CD4-positive, alpha-beta T cell (primary cell): ENCODE results near the gene WDR55. TPM values are rescaled to one million over a fixed set of nuclear protein-coding genes. Genes with fewer than 3 reads are reported as not detected.

Experiments used
- ATAC-seq: fragments of 200-7000 bp; cut with Tn5 transposase; one replicate; pipeline ENCODE4 v1.10.0; 2022; ENCODE audit warnings: mild to moderate bottlenecking; ENCODE audit not compliant: poor library complexity
- CTCF ChIA-PET: fragments of 350-600 bp; sonication (Branson Sonifier 250); formaldehyde crosslinking; loops from one replicate; lab custom pipeline; 2021; ENCODE audit warnings: antibody characterized with exemption, inconsistent platforms; lab: Charles Lee
- POLR2A ChIA-PET: fragments of 350-600 bp; sonication (Branson Sonifier 250); formaldehyde crosslinking; loops from one replicate; lab custom pipeline; 2021; ENCODE audit warnings: antibody characterized with exemption, inconsistent platforms; lab: Charles Lee
- DNase-seq, 14 experiments: peaks; one replicate each; pipeline ENCODE4 v3.0.0-alpha.2; 2013 to 2020; ENCODE audit warnings: mixed read lengths in 2 of 14
- H3K27ac ChIP-seq, 2 donors: one replicate each; pipeline versions ENCODE4 v1.5.1 to v1.7.0; 2013; ENCODE audit warnings: low read length in 2 of 2, low read depth in 1 of 2, mild to moderate bottlenecking in 1 of 2
- H3K27me3 ChIP-seq, 2 experiments: 1 replicate in 1 of 2; 2 replicates in 1 of 2; pipeline versions ENCODE4 v1.6.1 to v1.7.0; 2013; ENCODE audit warnings: low read length in 2 of 2, control low read depth in 1 of 2, mild to moderate bottlenecking in 1 of 2, moderate library complexity in 1 of 2; ENCODE audit not compliant: insufficient read depth in 2 of 2, control insufficient read depth in 1 of 2
- H3K36me3 ChIP-seq: one replicate; pipeline ENCODE4 v1.6.1; 2013; ENCODE audit warnings: low read length, control low read depth; ENCODE audit not compliant: insufficient read depth
- H3K4me1 ChIP-seq: one replicate; pipeline ENCODE4 v1.6.1; 2013; ENCODE audit warnings: low read length, control low read depth; ENCODE audit not compliant: insufficient read depth
- H3K4me3 ChIP-seq: one replicate; pipeline ENCODE4 v1.5.1; 2013; ENCODE audit warnings: mild to moderate bottlenecking, low read length, moderate library complexity
- H3K9me3 ChIP-seq, 2 experiments: 1 replicate in 1 of 2; 2 replicates in 1 of 2; pipeline versions ENCODE4 v1.6.1 to v1.7.0; 2013; ENCODE audit warnings: low read length in 2 of 2, mild to moderate bottlenecking in 2 of 2, control low read depth in 1 of 2, moderate library complexity in 1 of 2; ENCODE audit not compliant: control insufficient read depth in 1 of 2, insufficient read depth in 1 of 2
- H3K27ac Mint-ChIP-seq: one replicate; pipeline ENCODE4 v1.8.0; 2020; ENCODE audit warnings: mixed read lengths
- H3K27me3 Mint-ChIP-seq: one replicate; pipeline ENCODE4 v1.8.0; 2021; ENCODE audit warnings: mixed read lengths
- H3K36me3 Mint-ChIP-seq: one replicate; pipeline ENCODE4 v1.8.0; 2021; ENCODE audit warnings: low read depth, mixed read lengths
- H3K4me1 Mint-ChIP-seq: one replicate; pipeline ENCODE4 v1.8.0; 2021; ENCODE audit warnings: low read depth, mixed read lengths
- H3K4me3 Mint-ChIP-seq: one replicate; pipeline ENCODE4 v1.8.0; 2020; ENCODE audit warnings: mild to moderate bottlenecking, mixed read lengths
- H3K9me3 Mint-ChIP-seq: one replicate; pipeline ENCODE4 v1.8.0; 2020; ENCODE audit warnings: mixed read lengths
- intact Hi-C, 2 experiments: fragments of 100-400 bp; cut with DNase I in 1 of 2; cut with micrococcal nuclease in 1 of 2; formaldehyde crosslinking; loops; one replicate each; pipeline versions ENCODE4 v1.15.1 to v1.9.0; 2023 to 2025; cut with DNase I, micrococcal nuclease
- total RNA-seq, 174 experiments: library from RNA in 2 of 174; stranded (reverse) in 2 of 174; gene quantifications; one replicate each; pipeline ENCODE4 v1.2.3 and lab custom pipeline; 2021 to 2026
- TF ChIP-seq, protein P1 (sequence below): fragments of 200-600 bp; IDR thresholded peaks from one replicate; pipeline ENCODE4 v1.8.0; 2022; ENCODE audit warnings: antibody characterized with exemption, mild to moderate bottlenecking

Gene WDR55
- total RNA-seq, 2 experiments from 2014 or later = 40.1 to 42.9 TPM

DNA sequence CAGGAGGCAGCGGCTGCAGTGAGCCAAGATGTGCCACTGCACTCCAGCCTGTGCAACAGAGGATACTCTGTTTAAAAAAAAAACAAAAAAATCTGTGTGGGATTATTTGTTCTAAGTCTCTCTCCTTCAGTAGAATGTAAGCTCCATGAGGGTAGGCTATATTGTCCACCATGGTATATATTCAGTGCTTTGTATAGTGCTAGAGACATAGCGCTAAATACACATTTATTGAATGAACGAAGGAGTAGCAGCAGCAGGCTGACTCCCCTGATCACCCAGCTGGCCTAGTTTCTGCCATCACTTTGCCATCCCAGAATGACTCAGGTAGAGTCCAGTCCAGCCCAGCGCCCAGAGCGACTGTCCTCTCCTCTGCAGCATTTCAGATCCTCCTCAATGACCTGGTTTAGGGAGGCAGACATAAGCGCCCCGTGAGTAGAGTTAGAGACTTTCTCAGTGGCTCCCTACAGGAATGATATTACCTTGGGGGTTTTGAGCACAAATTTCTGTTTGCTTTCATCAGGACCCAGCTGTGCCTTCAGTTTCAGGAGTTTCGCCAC is 25.8 kb downstream of the WDR55 start:
- Mint-ChIP-seq H3K4me1 (peaks cover 35% of the 10 kb centered on the region), H3K36me3 (peaks cover 63% of the 10 kb centered on the region), H3K27me3 (no peaks in the 10 kb centered on the region), H3K27ac (peak overlapping the region; percentile 97), H3K9me3 (no peaks in the 10 kb centered on the region), H3K4me3 (peak overlapping the region; percentile 99)
- ATAC-seq (no peak), DNase-seq (no peak)
- H3K27ac ChIP-seq = peak overlapping the region; percentile 64 to 90
- peaks cover 28% of the 10 kb centered on the region for H3K4me1 ChIP-seq
- intact Hi-C loops = loop anchor here (2.0 to 5.0 kb wide), 3 partner anchors 26 to 290 kb away; partner anchors contain the start of genes ANKHD1 (in 1 of the 2), TMCO6 (in 1 of the 2) and WDR55 (in 1 of the 2)
- H3K27me3 ChIP-seq = no peaks in the 10 kb centered on the region
- no peaks in the 10 kb centered on the region for H3K9me3 ChIP-seq
- peak overlapping the region; percentile 98 for H3K4me3 ChIP-seq
- TF ChIP-seq, protein P1, sequence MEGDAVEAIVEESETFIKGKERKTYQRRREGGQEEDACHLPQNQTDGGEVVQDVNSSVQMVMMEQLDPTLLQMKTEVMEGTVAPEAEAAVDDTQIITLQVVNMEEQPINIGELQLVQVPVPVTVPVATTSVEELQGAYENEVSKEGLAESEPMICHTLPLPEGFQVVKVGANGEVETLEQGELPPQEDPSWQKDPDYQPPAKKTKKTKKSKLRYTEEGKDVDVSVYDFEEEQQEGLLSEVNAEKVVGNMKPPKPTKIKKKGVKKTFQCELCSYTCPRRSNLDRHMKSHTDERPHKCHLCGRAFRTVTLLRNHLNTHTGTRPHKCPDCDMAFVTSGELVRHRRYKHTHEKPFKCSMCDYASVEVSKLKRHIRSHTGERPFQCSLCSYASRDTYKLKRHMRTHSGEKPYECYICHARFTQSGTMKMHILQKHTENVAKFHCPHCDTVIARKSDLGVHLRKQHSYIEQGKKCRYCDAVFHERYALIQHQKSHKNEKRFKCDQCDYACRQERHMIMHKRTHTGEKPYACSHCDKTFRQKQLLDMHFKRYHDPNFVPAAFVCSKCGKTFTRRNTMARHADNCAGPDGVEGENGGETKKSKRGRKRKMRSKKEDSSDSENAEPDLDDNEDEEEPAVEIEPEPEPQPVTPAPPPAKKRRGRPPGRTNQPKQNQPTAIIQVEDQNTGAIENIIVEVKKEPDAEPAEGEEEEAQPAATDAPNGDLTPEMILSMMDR = no peak
- ChIA-PET POLR2A (interaction anchor here (0.6 to 3.1 kb wide), 12 partner anchors 10 to 922 kb away, joined by 3 to 36 read pairs (median 10); partner anchors contain the start of genes ANKHD1, APBB3, CD14 and EIF4EBP3), CTCF (interaction anchor here (1.1 to 1.7 kb wide), 3 partner anchors 43 to 446 kb away, joined by 3 to 6 read pairs (median 4); partner anchors contain the start of genes IK and NDUFA2)
- peaks cover 50% of the 10 kb centered on the region for H3K36me3 ChIP-seq

DNA sequence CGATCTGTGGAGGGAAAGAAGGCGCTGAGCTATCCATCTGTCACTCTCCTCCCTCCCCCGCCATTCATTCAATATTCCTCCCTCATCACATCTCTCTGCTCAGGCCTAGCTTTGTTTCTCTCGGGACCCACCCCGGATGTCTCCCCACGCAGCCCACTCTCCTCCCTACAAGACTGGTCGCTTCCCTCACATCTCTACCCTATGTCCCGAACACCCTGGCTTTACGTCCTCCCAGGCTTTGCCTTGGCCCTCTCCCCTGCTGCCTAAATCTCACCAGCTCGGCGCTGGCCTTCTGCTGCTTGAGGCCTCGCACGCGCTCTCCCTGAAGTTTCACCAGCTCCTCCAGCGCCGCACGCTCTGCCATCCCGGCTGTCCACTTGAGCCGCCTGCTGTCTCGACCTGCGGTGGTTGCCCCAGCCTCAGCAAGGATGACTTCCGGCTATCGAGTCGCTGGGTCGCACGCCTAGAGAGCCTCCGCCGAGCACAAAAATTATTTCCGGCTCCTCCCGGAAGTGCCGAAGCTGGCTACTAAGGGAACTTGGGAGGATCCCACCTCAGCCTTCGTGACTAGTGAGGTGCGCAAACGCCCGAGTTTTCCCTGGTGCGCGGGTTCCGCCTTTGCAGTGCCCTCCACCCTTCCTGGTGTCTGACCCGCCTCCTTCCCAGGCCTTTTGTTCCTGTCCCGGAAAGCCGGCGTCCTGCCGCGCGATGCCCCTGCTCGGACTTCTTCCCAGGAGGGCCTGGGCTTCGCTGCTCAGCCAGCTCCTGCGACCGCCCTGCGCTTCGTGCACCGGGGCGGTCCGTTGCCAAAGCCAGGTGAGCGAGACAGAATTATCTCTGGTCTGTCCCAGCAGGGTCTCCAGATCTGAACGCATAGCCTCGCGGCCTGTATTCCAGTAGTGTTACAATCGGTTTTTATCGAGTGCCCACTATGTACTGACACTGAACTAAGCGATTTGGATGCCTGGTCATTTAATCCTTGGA is 26.5 kb downstream of the WDR55 start, which contains the start of the genes HARS1 and HARS2:
Gene HARS1 (minus strand): TSS at position 430 of the 984 bp plus-strand sequence. CDS start 66 bp downstream, at position 364.
Gene HARS2 (plus strand): TSS at position 515 of the 984 bp plus-strand sequence. CDS start 194 bp downstream, at position 709.
- H3K27ac Mint-ChIP-seq = peak within 1 kb of the TSS; percentile 97
- intact Hi-C loops = loop anchor here (1.0 to 5.0 kb wide), 5 partner anchors 9 to 290 kb away; partner anchors contain the start of genes WDR55 (in 2 of the 2), ANKHD1 (in 1 of the 2), TMCO6 (in 1 of the 2) and ZMAT2 (in 1 of the 2)
- Histone ChIP-seq H3K27ac (peak within 1 kb of the TSS; percentile 64 to 90), H3K27me3 (no peaks in the 10 kb centered on the region), H3K4me3 (peak within 1 kb of the TSS; percentile 98), H3K9me3 (no peaks in the 10 kb centered on the region), H3K36me3 (peaks cover 57% of the 10 kb centered on the region), H3K4me1 (peaks cover 28% of the 10 kb centered on the region)
- no peaks in the 10 kb centered on the region for H3K27me3 Mint-ChIP-seq
- ATAC-seq (peak; percentile 90), DNase-seq (peak; percentile 61 to 93 (median 78))
- ChIA-PET CTCF (interaction anchor here (1.1 to 1.7 kb wide), 3 partner anchors 44 to 447 kb away, joined by 3 to 6 read pairs (median 4); partner anchors contain the start of genes IK and NDUFA2), POLR2A (interaction anchor here (0.6 to 3.1 kb wide), 13 partner anchors 9 to 922 kb away, joined by 3 to 36 read pairs (median 8); partner anchors contain the start of genes ANKHD1, APBB3, CD14 and EIF4EBP3)
- TF ChIP-seq, protein P1 = no peak
- H3K9me3 Mint-ChIP-seq = no peaks in the 10 kb centered on the region
- peaks cover 71% of the 10 kb centered on the region for H3K36me3 Mint-ChIP-seq
- peak within 1 kb of the TSS; percentile 99 for H3K4me3 Mint-ChIP-seq
- H3K4me1 Mint-ChIP-seq = peaks cover 35% of the 10 kb centered on the region

DNA sequence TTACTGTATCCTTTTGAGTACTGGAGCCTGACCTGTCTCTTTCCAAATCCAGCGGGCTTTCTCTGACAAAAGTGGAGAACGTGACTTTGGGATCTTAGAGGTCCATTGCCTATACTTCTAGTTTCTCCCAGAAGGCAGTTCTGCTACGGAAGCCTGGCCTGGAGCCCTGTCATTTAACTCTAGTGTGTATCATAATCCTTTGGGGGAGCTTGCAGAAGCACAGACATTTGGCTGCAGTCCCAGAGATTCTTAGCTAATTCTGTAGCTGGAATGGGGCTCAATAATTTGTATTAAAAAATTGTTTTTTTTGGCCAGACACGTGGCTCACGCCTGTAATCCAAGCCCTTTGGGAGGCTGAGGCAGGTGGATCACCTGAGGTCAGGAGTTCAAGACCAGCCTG is 29.6 kb downstream of the WDR55 start:
- intact Hi-C loops = loop anchor here in 1 of 2 experiments (5.0 kb wide), 1 partner anchor 57 kb away; the partner anchor contains the start of gene TMCO6
- Histone ChIP-seq H3K9me3 (no peaks in the 10 kb centered on the region), H3K27ac (no peak overlapping the region), H3K4me1 (peaks cover 28% of the 10 kb centered on the region), H3K27me3 (no peaks in the 10 kb centered on the region), H3K4me3 (no peak overlapping the region), H3K36me3 (peaks cover 60% of the 10 kb centered on the region)
- Mint-ChIP-seq H3K4me3 (peak overlapping the region; percentile 39), H3K27ac (peak overlapping the region; percentile 62), H3K27me3 (no peaks in the 10 kb centered on the region), H3K36me3 (peaks cover 81% of the 10 kb centered on the region), H3K9me3 (no peaks in the 10 kb centered on the region), H3K4me1 (peaks cover 35% of the 10 kb centered on the region)
- CTCF ChIA-PET = no interaction called here
- ATAC-seq (no peak), DNase-seq (no peak)
- POLR2A ChIA-PET = no interaction called here
- TF ChIP-seq, protein P1 = no peak
